Endometrial microvascular endothelial cells (primary cell): Measurements from ENCODE around the gene SPINK13. TPM values are rescaled to one million over a fixed set of nuclear protein-coding genes. Genes with fewer than 3 reads are reported as not detected.
"Not testable (repeated sequence)": the region's sequence is repeated elsewhere in the genome, so short reads cannot be mapped to it uniquely, and the experiment has no call there.

Experiments used
- in situ Hi-C: cut with HindIII; loops from 2 replicates; pipeline ENCODE4 v1.10.0; 2017; ENCODE audit warnings: low sequenced_read_pairs, low pct_unique_long_range_greater_than_20kb; ENCODE audit errors: inconsistent ontology term
- total RNA-seq: library from RNA; depleted of rRNA; stranded (reverse); fragments of >200 nt; gene quantifications from one replicate; pipeline ENCODE4 v1.2.3, GENCODE V29; 2015; ENCODE audit errors: inconsistent ontology term

Gene SPINK13
- total RNA-seq, result not detected

GRCh38 chr5:148268566-148268965 is at the start of gene SPINK13:
Gene SPINK13 (plus strand): TSS chr5:148268794. CDS start chr5:148270073, 1,279 bp downstream.
- in situ Hi-C loops, result no loop called here

DNA sequence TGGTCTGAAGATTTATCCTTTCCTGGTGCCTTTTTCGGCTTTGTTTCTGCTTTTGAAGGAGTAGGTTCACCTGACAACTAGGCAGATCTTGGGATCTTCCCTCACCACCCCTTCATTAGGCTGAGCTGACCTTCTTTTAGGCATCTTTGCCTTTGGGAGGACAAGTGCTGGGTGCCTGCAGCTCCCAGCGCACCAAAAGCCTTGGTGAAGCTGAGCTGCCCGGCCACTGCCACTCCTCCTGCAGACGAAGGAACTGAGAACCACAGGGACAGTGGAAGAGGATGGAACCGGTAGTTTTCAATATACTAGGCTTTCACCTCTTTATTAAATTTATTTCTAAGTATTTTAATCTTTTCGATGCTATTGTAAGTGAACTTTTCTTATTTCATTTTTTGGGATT is 47.1 kb upstream of the SPINK13 start:
- in situ Hi-C loops, result no loop called here

- in situ Hi-C loops, result no loop called here
Observed at GRCh38 chr5:148224117-148224742, 44.4 kb upstream of the SPINK13 start.

- in situ Hi-C loops, result no loop called here
Observed at GRCh38 chr5:148228392-148228984, 40.1 kb upstream of the SPINK13 start.

- in situ Hi-C loops, result no loop called here
Observed at GRCh38 chr5:148229840-148230239, 38.8 kb upstream of the SPINK13 start.

DNA sequence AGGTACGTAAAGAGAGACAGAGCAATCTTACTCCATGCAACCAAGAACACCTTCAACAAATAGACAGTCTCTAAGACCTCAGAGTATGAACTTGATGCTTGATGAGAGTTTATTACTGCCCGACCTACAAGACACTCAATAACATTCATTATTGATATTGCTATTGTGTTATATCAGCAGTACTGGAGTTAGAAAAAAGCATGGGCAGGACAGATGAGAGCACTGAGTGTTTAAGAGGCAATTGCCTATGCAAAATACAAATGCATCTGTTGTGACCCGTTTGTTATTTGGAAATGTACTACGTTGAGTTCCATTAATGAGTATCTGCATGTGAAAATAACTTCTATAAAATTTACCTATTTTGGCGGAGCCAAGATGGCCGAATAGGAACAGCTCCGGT is 38.4 kb upstream of the SPINK13 start:
- in situ Hi-C loops, result no loop called here

- in situ Hi-C loops, result no loop called here
Observed at GRCh38 chr5:148237785-148238417, 30.7 kb upstream of the SPINK13 start.

GRCh38 chr5:148238418-148238794 is 30.2 kb upstream of the SPINK13 start, which contains the start of gene MARCOL:
Gene MARCOL (plus strand): TSS chr5:148238525. CDS start chr5:148238598, 73 bp downstream.
- in situ Hi-C loops, result no loop called here

DNA sequence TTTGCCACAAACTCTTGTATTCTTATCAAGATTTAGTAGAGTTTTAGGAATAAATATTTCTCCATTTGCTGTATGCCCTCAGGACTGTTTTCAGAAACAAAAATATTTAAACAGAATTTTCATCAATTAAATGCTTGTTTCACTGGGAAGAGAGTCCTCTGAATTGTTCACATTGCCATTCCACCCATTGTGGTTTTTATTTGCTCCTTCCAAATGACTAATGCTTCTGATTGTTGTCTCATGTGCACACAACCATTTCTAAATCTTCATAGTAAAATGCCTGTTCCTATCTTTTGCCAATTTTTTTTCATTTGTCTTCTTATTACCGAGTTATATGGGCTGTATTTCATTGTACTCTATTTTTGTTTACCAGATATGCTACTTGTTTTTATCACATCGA is 19.7 kb upstream of the SPINK13 start:
- in situ Hi-C loops, result no loop called here

DNA sequence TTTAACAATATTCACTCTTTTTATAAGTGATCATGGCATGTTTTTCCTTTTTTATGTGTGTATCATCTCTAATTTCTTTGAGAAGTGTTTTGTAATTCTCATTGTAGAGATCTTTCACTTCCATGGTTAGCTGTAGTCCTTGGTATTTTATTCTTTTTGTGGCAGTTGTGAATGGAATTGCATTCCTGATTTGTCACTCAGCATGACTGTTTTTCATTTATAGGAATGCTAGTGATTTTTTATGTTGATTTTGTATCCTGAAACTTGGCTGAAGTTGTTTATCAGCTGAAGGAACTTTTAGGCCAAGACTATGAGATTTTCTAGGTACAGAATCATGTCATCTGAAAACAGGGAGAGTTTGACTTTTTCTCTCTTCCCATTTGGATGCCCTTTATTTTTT is 13.1 kb upstream of the SPINK13 start:
- in situ Hi-C loops, result no loop called here

- in situ Hi-C loops, result no loop called here
Observed at GRCh38 chr5:148259288-148259687, 9.3 kb upstream of the SPINK13 start.

- in situ Hi-C loops, result no loop called here
Observed at GRCh38 chr5:148261221-148261620, 7.4 kb upstream of the SPINK13 start.

DNA sequence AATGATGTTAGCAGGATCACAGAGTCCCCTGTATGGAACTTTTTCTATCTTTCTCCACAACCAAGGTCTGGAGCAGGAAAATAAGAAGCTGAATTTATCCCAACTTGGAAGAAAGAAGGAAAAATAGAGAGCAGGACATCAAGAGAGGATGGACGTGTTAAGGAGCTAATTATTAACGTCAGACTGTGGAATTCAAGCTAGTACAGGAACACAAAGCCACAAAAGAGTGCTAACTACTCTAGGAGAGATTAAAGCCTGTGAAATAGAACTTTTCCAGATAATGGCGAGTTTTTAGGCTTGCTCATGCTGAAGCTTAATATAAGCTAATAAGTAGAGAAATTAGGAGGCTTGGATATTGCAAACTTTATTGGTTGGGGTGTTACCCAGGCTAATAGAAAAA is 632 bp upstream of the SPINK13 start:
- in situ Hi-C loops, result no loop called here

GRCh38 chr5:148275129-148275528 is 6.5 kb downstream of the SPINK13 start:
- in situ Hi-C loops, result not testable (repeated sequence)

DNA sequence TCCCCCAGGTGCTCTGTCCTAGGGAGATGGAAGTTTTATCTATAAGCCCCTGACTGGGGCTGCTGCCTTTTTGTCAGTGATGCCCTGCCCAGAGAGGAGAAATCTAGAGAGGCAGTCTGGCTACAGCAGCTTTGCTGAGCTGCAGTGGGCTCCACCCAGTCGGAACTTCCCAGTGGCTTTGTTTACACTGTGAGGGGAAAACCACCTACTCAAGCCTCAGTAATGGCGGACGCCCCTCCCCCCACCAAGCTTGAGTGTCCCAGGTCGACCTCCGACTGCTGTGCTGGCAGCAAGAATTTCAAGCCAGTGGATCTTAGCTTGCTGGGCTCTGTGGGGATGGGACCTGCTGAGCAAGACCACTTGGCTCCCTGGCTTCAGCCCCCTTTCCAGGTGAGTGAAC is 12.3 kb downstream of the SPINK13 start:
- in situ Hi-C loops, result not testable (repeated sequence)

- in situ Hi-C loops, result not testable (repeated sequence)
Observed at GRCh38 chr5:148281336-148281735, 12.7 kb downstream of the SPINK13 start.

- in situ Hi-C loops, result no loop called here
Observed at GRCh38 chr5:148290271-148291195, 21.9 kb downstream of the SPINK13 start.

- in situ Hi-C loops, result no loop called here
Observed at GRCh38 chr5:148297731-148298130, 29.1 kb downstream of the SPINK13 start.

DNA sequence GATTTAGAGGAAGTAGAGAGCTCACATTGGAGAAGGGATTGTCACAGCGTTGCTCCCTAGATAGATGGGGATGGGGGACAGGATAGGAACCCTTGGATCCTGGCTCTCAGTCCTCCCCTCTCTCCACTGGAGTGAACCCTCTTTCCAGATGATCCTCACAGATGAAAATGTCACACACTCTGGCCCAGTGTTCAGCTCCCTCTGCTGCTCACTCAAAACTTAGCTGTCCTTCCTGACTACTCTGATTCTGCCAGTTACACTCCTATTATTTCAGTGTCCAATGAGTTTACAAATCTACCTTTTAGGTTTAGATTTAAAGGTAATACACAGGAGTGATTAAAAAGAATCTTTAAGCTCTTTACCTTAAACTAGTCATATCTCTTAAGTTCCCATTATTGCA is 37.9 kb downstream of the SPINK13 start:
- in situ Hi-C loops, result no loop called here
